Measurements from ENCODE around the gene HSPA5. TPM values are rescaled to one million over a fixed set of nuclear protein-coding genes. Genes with fewer than 3 reads are reported as not detected.

The HSPA5 gene
- total RNA-seq, 1 donor from 2014 or later, result 620 TPM

DNA sequence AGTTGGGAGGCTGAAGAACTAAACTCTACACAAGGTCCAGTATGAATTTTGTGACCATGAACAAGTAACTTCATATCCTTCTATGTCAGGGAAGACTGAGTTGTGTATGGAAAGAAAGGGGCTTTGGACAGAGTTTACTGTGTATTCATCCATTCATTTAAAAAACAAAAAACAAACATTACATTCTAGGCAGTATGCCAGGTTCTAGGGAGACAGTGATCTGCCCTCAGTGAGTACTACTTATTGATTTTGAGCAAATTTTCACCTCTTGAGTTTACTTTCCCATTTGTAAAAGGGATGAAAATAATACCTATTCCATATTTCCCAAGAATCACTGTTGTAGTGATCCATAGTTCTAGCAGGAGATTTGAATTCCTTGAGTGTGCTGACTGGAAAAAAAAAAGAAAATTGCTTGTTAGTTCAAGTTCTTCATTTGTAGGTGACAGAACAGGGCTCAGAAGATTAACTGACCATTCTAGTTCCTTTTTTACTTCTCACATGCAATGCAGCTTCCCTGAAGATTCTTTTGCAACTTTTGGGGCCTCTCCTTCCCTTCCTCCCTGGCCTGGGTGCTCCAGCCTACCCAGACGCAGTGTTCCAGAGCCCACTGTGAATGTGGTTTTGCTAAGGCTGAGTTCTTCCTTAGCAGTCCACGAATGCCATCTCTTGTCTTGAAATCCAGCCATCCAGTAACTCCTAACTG is 17.8 kb upstream of the HSPA5 start:
- H3K4me1 Mint-ChIP-seq (ENCODE audit: low read depth, unreplicated experiment), result peaks cover 11% of the 10 kb centered on the region
- Histone ChIP-seq H3K9me3 (ENCODE audit: insufficient read depth, low read depth, low read length) (no peaks in the 10 kb centered on the region), H3K79me2 (ENCODE audit: insufficient read depth, low read length) (peaks cover 24% of the 10 kb centered on the region), H4K20me1 (ENCODE audit: insufficient read depth, low read length) (peaks cover 20% of the 10 kb centered on the region), H3K4me3 (ENCODE audit: insufficient read depth, low read depth, low read length) (no peak overlapping the region), H2AFZ (ENCODE audit: low read depth, low read length) (no peak overlapping the region), H3K4me2 (ENCODE audit: low read length) (no peak overlapping the region), H3K27ac (ENCODE audit: low read depth, low read length) (no peak overlapping the region), H3K27me3 (ENCODE audit: insufficient read depth, low read length) (no peaks in the 10 kb centered on the region), H3K36me3 (ENCODE audit: insufficient read depth, low read length) (no peaks in the 10 kb centered on the region), H3K9ac (ENCODE audit: low read length) (no peak overlapping the region), H3K4me1 (ENCODE audit: insufficient read depth, low read length) (peaks cover 7% of the 10 kb centered on the region)
- H3K36me3 Mint-ChIP-seq (ENCODE audit: low read depth, unreplicated experiment), result peaks cover 2% of the 10 kb centered on the region
- DNase-seq (ENCODE audit: low read depth) (no peak), FAIRE-seq (no peak)
- H3K27ac Mint-ChIP-seq (ENCODE audit: unreplicated experiment), result no peak overlapping the region
- H3K4me3 Mint-ChIP-seq (ENCODE audit: unreplicated experiment), result no peak overlapping the region
- no peaks in the 10 kb centered on the region for H3K9me3 Mint-ChIP-seq (ENCODE audit: unreplicated experiment)
- no peak for TF ChIP-seq EZH2 (IDR thresholded peaks at IDR 0.05; ENCODE audit: insufficient read depth, low read length)
- TF ChIP-seq, protein P1, sequence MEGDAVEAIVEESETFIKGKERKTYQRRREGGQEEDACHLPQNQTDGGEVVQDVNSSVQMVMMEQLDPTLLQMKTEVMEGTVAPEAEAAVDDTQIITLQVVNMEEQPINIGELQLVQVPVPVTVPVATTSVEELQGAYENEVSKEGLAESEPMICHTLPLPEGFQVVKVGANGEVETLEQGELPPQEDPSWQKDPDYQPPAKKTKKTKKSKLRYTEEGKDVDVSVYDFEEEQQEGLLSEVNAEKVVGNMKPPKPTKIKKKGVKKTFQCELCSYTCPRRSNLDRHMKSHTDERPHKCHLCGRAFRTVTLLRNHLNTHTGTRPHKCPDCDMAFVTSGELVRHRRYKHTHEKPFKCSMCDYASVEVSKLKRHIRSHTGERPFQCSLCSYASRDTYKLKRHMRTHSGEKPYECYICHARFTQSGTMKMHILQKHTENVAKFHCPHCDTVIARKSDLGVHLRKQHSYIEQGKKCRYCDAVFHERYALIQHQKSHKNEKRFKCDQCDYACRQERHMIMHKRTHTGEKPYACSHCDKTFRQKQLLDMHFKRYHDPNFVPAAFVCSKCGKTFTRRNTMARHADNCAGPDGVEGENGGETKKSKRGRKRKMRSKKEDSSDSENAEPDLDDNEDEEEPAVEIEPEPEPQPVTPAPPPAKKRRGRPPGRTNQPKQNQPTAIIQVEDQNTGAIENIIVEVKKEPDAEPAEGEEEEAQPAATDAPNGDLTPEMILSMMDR (IDR thresholded peaks at IDR 0.05; ENCODE audit: insufficient read depth, low read depth, low read length), result no peak
- H3K27me3 Mint-ChIP-seq (ENCODE audit: low read depth, unreplicated experiment), result no peaks in the 10 kb centered on the region

DNA sequence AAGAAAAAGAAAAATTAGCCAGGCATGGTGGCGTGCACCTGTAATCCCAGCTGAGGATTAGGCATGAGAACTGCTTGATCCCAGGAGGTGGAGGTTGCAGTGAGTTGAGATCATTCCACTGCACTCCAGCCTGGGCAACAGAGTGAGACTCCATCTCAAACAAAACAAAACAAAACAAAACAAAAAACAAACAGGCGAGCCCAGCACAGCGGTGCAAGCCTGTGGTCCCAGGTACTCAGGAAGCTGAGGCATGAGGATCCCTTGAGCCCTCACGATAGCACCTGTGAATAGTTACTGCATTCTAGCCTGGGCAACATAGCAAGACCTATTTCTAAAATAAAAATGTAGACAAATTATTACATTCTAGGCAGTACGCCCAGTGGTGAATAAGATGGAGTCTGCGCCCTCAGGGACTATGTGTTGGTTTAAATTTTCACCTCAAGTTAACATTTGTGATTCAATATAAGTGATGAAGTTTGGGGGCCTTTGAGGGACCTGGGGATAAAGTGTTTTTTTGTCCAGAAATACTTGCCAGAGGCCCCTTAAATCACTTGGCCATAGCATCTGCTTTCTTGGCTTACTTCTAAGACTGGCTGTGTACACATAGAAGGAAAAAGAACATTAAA is 17.1 kb upstream of the HSPA5 start:
- no peak for FAIRE-seq
- Histone ChIP-seq H3K27me3 (ENCODE audit: insufficient read depth, low read length) (no peaks in the 10 kb centered on the region), H3K9me3 (ENCODE audit: insufficient read depth, low read depth, low read length) (no peaks in the 10 kb centered on the region), H4K20me1 (ENCODE audit: insufficient read depth, low read length) (peaks cover 13% of the 10 kb centered on the region), H3K4me3 (ENCODE audit: insufficient read depth, low read depth, low read length) (no peak overlapping the region), H3K27ac (ENCODE audit: low read depth, low read length) (no peak overlapping the region), H2AFZ (ENCODE audit: low read depth, low read length) (no peak overlapping the region), H3K79me2 (ENCODE audit: insufficient read depth, low read length) (peaks cover 17% of the 10 kb centered on the region), H3K4me2 (ENCODE audit: low read length) (no peak overlapping the region), H3K9ac (ENCODE audit: low read length) (no peak overlapping the region), H3K36me3 (ENCODE audit: insufficient read depth, low read length) (no peaks in the 10 kb centered on the region), H3K4me1 (ENCODE audit: insufficient read depth, low read length) (peaks cover 7% of the 10 kb centered on the region)
- no peaks in the 10 kb centered on the region for H3K27me3 Mint-ChIP-seq (ENCODE audit: low read depth, unreplicated experiment)
- H3K27ac Mint-ChIP-seq (ENCODE audit: unreplicated experiment), result no peak overlapping the region
- DNase-seq (ENCODE audit: low read depth), result no peak
- TF ChIP-seq, protein P1 (IDR thresholded peaks at IDR 0.05; ENCODE audit: insufficient read depth, low read depth, low read length), result no peak
- no peak for TF ChIP-seq EZH2 (IDR thresholded peaks at IDR 0.05; ENCODE audit: insufficient read depth, low read length)
- H3K36me3 Mint-ChIP-seq (ENCODE audit: low read depth, unreplicated experiment), result peaks cover 2% of the 10 kb centered on the region
- no peaks in the 10 kb centered on the region for H3K9me3 Mint-ChIP-seq (ENCODE audit: unreplicated experiment)
- peaks cover 6% of the 10 kb centered on the region for H3K4me1 Mint-ChIP-seq (ENCODE audit: low read depth, unreplicated experiment)
- no peak overlapping the region for H3K4me3 Mint-ChIP-seq (ENCODE audit: unreplicated experiment)

Data from astrocyte (in vitro differentiated cells and primary cell).